SK-N-DZ (cell line): ENCODE data around the gene ME3.

Experiments used
- DNase-seq: peaks from one replicate; pipeline ENCODE4 v3.0.0-alpha.2; 2015; ENCODE audit warnings: low spot score

The ME3 gene

DNA sequence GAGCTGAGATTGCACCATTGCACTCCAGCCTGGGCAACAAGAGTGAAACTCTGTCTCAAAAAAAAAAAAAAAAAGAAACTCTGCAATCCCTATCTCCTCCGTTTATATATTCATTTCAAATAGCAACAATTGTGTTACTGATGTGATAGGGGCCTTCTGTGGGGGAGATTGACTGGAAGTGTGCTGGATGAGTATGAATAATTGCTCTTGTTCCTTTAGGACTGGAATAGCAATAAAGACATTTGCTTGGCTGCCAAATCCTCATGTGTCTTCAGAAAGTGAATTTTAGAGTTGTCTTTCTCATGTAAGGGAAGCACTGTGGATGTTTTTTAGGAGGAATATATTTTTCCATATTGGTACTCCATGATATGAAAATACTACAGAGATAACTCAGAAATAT is 21.1 kb upstream of the ME3 start:
- DNase-seq = no peak

GRCh38 chr11:86692746-86693145 is 20.3 kb upstream of the ME3 start:
- DNase-seq = no peak

GRCh38 chr11:86692317-86692716 is 19.9 kb upstream of the ME3 start:
- no peak for DNase-seq

- no peak for DNase-seq
Observed at GRCh38 chr11:86688398-86689179, 16.2 kb upstream of the ME3 start.

GRCh38 chr11:86687185-86687778 is 14.9 kb upstream of the ME3 start:
- no peak for DNase-seq

- DNase-seq = no peak
Observed at GRCh38 chr11:86686531-86686930, 14.1 kb upstream of the ME3 start.

GRCh38 chr11:86681483-86681756 is 9.0 kb upstream of the ME3 start:
- DNase-seq = no peak

- DNase-seq = no peak
Observed at GRCh38 chr11:86680716-86681482, 8.5 kb upstream of the ME3 start.

- no peak for DNase-seq
Observed at GRCh38 chr11:86678823-86679222, 6.4 kb upstream of the ME3 start.

GRCh38 chr11:86678296-86678695 is 5.9 kb upstream of the ME3 start:
- no peak for DNase-seq

DNA sequence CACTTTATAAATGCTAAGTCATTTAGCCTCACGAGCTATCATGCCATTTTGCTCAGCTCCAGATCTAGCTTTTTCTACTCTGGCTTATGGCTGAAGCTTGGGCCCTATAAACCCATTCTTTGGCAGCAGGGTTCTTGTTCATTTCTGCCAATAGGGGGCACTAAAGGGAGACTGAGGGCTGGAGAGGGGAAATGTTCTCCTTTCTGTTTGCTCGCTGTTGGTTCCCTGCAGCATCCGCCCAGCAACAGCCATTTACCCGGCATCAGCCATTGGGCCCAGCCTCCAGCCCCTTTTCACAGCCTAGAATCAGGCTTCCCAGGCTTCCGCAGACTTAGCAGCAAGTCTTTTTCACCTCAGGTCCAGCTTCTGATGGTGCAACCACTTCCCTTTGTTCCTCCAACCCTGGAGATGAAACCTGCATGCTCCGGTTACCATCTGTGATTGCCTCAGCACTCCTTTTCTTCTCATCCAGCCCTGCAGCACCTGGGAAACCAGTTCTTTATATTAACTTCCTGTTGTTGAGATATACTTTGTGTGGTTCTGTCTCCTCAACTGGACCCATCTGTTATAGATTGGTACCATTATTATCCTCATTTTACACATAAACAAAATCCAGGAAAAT is 4.2 kb upstream of the ME3 start:
- no peak for DNase-seq

- DNase-seq = no peak
Observed at GRCh38 chr11:86676010-86676409, 3.6 kb upstream of the ME3 start.

GRCh38 chr11:86675017-86675416 is 2.6 kb upstream of the ME3 start:
- DNase-seq = no peak

DNA sequence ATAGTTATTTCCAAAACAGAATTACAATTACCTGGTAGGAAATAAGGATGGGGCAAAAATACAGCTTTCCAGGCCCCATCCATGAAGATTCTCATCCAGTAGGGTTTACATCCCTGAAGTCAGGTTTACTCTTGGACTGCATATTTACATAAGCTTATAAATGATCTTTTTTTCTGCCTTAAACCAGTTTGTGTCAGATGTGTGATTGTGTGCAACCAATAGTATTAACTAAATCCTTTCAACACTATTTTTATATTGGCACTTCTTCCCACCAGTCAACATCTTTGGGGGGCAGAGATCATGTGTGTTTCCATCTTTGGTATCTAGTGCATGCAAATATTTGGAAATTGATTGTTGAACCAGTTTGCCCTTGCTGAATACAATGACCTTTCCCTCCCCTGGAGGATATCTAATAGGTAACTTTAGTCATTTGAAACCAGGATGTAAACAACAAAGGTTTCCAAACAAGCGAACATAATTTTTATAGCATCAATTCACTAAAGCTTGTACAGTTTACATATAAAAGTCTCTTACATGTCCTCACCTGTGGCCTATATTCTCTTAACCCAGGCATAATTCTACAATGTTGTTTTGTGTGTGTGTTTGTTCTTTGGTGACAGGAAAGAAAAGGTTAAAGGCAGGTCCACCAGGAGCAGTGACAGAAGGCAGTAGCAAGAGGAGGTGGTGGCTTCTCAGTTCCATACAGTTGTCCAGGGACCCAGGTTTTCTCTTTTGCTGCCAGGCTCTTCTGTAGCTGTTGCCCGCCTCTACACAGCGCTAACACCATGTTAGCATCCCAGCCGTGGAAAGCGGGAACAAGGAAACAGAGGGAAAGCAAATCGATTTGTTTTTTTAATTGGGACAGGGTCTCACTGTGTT is 1.7 kb upstream of the ME3 start:
- no peak for DNase-seq

- DNase-seq = no peak
Observed at GRCh38 chr11:86673055-86673843, 833 bp upstream of the ME3 start.

DNA sequence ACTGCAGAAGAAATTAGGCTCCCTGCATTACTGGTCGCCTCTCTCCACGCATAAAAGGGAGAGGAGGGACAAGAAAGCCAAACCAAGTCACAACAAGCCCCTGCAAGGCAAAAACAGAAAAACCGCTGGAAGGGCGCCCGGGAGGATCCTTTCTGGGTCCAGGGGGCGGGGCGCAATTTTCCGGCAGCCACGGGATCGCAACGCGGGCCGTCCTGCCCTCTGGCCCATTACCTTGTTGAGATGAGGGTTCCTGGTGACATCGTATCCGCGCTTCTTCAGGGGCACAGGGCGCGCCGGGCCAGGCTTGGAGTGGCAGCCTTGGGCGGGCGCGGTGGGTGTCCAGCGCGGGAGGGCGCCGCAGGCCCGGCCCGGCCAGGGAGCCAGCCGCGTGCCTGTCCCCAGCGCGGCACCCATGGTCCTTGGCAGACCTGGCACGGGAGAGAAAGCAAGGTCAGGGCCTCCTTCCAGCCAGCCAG is 847 bp downstream of the ME3 start:
- peak; percentile 21 for DNase-seq

GRCh38 chr11:86670911-86671310 is 1.5 kb downstream of the ME3 start:
- no peak for DNase-seq

DNA sequence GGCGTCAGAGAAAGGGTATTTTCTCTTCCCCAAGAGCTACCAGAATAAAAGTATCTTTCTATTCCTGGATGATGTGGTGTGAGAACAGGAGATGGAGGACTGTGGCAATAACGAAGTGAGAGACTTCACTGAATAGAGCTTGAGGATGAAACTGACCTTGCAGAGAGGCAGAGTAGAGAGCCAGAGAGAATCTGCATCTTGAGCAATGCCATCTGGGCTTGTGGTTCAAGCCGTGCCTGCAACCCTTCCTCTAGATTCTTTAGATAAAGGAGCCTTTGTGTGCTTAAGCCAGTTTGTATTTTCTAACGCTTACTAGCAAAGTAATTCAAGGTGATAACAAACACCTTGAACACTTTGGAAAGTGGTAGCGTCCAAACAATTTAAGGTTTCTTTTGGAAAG is 2.2 kb downstream of the ME3 start:
- no peak for DNase-seq

- DNase-seq = no peak
Observed at GRCh38 chr11:86669424-86669823, 3.0 kb downstream of the ME3 start.

GRCh38 chr11:86668929-86669328 is 3.5 kb downstream of the ME3 start:
- no peak for DNase-seq

DNA sequence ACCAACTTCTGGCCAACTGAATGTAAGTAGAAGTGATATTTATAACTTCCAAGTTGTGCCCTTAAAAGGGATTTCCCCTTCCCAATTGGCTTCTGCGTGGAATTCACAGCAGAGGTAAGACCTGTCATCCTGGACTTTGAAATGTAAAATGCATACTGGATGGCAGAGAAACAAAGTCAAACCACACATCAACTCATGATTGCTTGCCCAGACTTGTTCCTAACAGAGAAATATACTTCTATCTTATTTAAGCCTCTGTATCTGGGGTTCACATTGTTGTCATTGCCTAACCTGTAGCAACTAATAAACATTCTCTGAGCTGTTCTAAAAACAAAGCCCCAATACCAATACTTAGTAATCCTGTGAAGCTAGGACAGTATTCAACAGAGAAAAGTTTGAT is 6.2 kb downstream of the ME3 start:
- DNase-seq = no peak
